DND-41 (cell line): ENCODE measurements around the gene MOGAT2.

ENCODE experiments used
- EZH2 ChIP-seq: IDR thresholded peaks from 3 replicates; pipeline ENCODE4 v1.6.1; 2012; ENCODE audit warnings: borderline replicate concordance, low read depth, mild to moderate bottlenecking, moderate library complexity, low read length, inconsistent platforms; ENCODE audit not compliant: severe bottlenecking
- TF ChIP-seq, protein P1 (sequence below): IDR thresholded peaks from 2 replicates; pipeline ENCODE4 v1.5.1; 2012; ENCODE audit warnings: borderline replicate concordance, low read length, moderate library complexity, mild to moderate bottlenecking; ENCODE audit not compliant: poor library complexity, severe bottlenecking; ENCODE audit errors: extremely low read depth

GRCh38 chr11:75768112-75768908 is 50.7 kb downstream of the MOGAT2 start, which contains the start of gene DGAT2:
- TF ChIP-seq, protein P1, sequence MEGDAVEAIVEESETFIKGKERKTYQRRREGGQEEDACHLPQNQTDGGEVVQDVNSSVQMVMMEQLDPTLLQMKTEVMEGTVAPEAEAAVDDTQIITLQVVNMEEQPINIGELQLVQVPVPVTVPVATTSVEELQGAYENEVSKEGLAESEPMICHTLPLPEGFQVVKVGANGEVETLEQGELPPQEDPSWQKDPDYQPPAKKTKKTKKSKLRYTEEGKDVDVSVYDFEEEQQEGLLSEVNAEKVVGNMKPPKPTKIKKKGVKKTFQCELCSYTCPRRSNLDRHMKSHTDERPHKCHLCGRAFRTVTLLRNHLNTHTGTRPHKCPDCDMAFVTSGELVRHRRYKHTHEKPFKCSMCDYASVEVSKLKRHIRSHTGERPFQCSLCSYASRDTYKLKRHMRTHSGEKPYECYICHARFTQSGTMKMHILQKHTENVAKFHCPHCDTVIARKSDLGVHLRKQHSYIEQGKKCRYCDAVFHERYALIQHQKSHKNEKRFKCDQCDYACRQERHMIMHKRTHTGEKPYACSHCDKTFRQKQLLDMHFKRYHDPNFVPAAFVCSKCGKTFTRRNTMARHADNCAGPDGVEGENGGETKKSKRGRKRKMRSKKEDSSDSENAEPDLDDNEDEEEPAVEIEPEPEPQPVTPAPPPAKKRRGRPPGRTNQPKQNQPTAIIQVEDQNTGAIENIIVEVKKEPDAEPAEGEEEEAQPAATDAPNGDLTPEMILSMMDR = no peak
- no peak for TF ChIP-seq EZH2
